ENCODE measurements around the gene RRAS. TPM values are rescaled to one million over a fixed set of nuclear protein-coding genes. Genes with fewer than 3 reads are reported as not detected.

Gene RRAS
- total RNA-seq (2021; ENCODE audit: unreplicated experiment) (55.9 TPM), Bru-seq, nascent RNA (percentile 55 among the genes with signal in this experiment), BruChase-seq, experiment 1, labeled RNA remaining after a 6-hour chase (percentile 63 among the genes with signal in this experiment), BruChase-seq, experiment 2, labeled RNA remaining after a 2-hour chase (percentile 53 among the genes with signal in this experiment)
- polyA plus RNA-seq (2012): 115 and 117 TPM in 2 replicates
- long read RNA-seq, transcript RRAS-201 (6 exons, 1,044 nt): major isoform, 76 of 96 reads
- long read RNA-seq, partial matches to known transcripts: 10 of 96 reads
- long read RNA-seq, other reads (novel, unspliced or antisense): 10 of 96 reads

DNA sequence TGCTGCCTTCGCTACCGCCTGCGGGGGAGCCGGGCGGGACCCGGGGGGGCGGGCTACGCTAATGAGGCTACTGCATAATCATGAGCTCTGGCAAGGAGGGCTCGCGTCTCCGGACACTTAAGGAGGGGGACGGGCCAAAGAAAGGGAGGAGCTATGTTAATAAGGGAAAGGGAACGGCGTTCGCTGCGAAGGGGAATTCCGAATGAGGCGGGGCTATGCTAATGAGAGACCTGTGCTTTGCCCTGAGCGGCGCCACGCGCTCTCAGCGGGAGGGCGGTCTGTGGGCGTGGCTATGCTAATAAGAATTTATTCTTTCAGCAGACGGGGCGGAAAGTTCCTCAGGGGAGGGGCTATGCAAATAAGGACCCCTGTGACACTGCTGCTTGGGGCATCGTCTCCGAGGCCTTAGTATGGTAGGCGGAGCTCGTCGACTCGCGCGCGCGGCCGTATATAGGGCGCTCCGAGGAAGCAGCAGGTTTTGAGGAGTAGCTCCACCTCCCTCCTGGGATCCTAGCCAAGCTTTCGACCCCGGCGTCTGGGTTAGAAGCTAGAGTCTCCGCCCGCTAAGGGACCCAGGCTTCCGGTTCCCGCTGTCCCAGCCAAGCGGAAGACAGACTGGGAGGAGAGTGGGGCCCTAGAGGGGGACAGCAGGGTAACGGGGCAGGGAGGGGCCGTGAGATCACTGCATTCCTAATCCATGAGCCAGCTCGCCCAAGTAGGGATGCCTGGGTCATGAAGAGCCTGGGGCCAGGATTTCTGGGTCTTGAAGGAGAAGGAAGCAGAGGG, at the start of gene RRAS:
TSS of gene RRAS (minus strand) at position 31 of the 786 bp plus-strand sequence. CDS start 45 bp downstream, outside the sequence.
- intact Hi-C loops (cut with micrococcal nuclease): loop anchor here (1.0 to 2.0 kb wide), 4 partner anchors 36 to 72 kb away; partner anchors contain the start of genes NOSIP and PRRG2
- ATAC-seq: peak; percentile 76
- Histone ChIP-seq H3K79me2 (ENCODE audit: insufficient read depth, low read length) (peaks cover 41% of the 10 kb centered on the region), H4K20me1 (ENCODE audit: insufficient read depth) (no peaks in the 10 kb centered on the region), H3K4me2 (ENCODE audit: low read length) (peak within 1 kb of the TSS; percentile 92), H3K9me3 (ENCODE audit: control insufficient read depth in 1 of 2, insufficient read depth in 1 of 2, low read depth in 1 of 2, low read length in 2 of 2) (no peaks in the 10 kb centered on the region), H3K27ac (ENCODE audit: low read depth, low read length) (peak within 1 kb of the TSS; percentile 98), H3K9me2 (ENCODE audit: insufficient read depth) (no peaks in the 10 kb centered on the region), H3K4me3 (replicated peaks in 1 of 2; ENCODE audit: low read depth in 1 of 2, low read length in 2 of 2) (peak within 1 kb of the TSS; percentile 75 to 92), H2AFZ (ENCODE audit: low read depth, low read length, poor library complexity, severe bottlenecking) (no peak within 1 kb of the TSS), H3K4me1 (ENCODE audit: control insufficient read depth in 1 of 2, insufficient read depth in 2 of 2, low read length in 2 of 2) (peaks cover 15 to 40% of the 10 kb centered on the region in 2 experiments), H3K27me3 (ENCODE audit: insufficient read depth, low read length) (no peaks in the 10 kb centered on the region), H3K9ac (ENCODE audit: low read length) (peak within 1 kb of the TSS; percentile 99), H3K36me3 (ENCODE audit: control insufficient read depth in 1 of 2, insufficient read depth in 2 of 2, low read length in 2 of 2) (peaks cover 0 to 5% of the 10 kb centered on the region in 2 experiments; a peak in 3 of 4 replicates)
- ChIA-PET CTCF (interaction anchor here (0.5 to 2.8 kb wide), 13 partner anchors 24 to 375 kb away, joined by 3 to 23 read pairs (median 4); partner anchors contain the start of gene PRMT1), RAD21 (ENCODE audit: low non-redundant PET in 1 of 2, low total read pairs in 2 of 2, uncharacterized antibody in 2 of 2, unreplicated experiment in 2 of 2) (interaction anchor here (1.1 to 1.8 kb wide), 2 partner anchors 36 to 47 kb away, joined by 6 read pairs; partner anchors contain the start of gene PRMT1 (in 1 of the 2)), POLR2A (interaction anchor here (0.7 to 4.7 kb wide), 30 partner anchors 8 to 995 kb away, joined by 3 to 92 read pairs (median 5); partner anchors contain the start of genes ALDH16A1, AP2A1, BCL2L12 and DKKL1)
- peak; percentile 99 for DNase-seq (ENCODE audit: low read depth, low spot score)
- no TSS peak for BruUV-seq (replicated peaks)
- TF ChIP-seq YY1 (IDR thresholded peaks at IDR 0.05; ENCODE audit: extremely low read depth, insufficient replicate concordance, low read depth, low read length) (peak; percentile 58), POLR2A (IDR thresholded peaks at IDR 0.05; ENCODE audit: borderline replicate concordance, extremely low read depth, insufficient read depth, insufficient read length) (peak; percentile 71), SP1 (IDR thresholded peaks at IDR 0.05; ENCODE audit: low read depth) (peak; percentile 94), SRF (IDR thresholded peaks at IDR 0.05; ENCODE audit: low read depth) (peak; percentile 87), FOSL1 (IDR thresholded peaks at IDR 0.05; ENCODE audit: low read depth) (peak; percentile 83), ELF1 (IDR thresholded peaks at IDR 0.05; ENCODE audit: borderline replicate concordance, low read depth) (no peak; the same call in 1 of the 2 replicates), JUND (IDR thresholded peaks at IDR 0.05) (peak; percentile 82), CBX3 (IDR thresholded peaks at IDR 0.05; ENCODE audit: low read depth) (no peak), CEBPB (IDR thresholded peaks at IDR 0.05; ENCODE audit: low read depth) (no peak), ZNF274 (IDR thresholded peaks at IDR 0.05; ENCODE audit: low read depth, low read length) (no peak), EZH2 (IDR thresholded peaks at IDR 0.05) (no peak), SIN3A (IDR thresholded peaks at IDR 0.05; ENCODE audit: low read depth) (peak; percentile 72), RAD21 (IDR thresholded peaks at IDR 0.05; ENCODE audit: low read depth) (no peak), POLR2AphosphoS5 (IDR thresholded peaks at IDR 0.05; ENCODE audit: low read depth, low read length) (peak; percentile 86), ZFX (IDR thresholded peaks at IDR 0.05) (no peak)
- TF ChIP-seq, protein P1, sequence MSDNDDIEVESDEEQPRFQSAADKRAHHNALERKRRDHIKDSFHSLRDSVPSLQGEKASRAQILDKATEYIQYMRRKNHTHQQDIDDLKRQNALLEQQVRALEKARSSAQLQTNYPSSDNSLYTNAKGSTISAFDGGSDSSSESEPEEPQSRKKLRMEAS (IDR thresholded peaks at IDR 0.05): peak; percentile 60; the same call in 1 of the 2 replicates
- TF ChIP-seq, protein P2, sequence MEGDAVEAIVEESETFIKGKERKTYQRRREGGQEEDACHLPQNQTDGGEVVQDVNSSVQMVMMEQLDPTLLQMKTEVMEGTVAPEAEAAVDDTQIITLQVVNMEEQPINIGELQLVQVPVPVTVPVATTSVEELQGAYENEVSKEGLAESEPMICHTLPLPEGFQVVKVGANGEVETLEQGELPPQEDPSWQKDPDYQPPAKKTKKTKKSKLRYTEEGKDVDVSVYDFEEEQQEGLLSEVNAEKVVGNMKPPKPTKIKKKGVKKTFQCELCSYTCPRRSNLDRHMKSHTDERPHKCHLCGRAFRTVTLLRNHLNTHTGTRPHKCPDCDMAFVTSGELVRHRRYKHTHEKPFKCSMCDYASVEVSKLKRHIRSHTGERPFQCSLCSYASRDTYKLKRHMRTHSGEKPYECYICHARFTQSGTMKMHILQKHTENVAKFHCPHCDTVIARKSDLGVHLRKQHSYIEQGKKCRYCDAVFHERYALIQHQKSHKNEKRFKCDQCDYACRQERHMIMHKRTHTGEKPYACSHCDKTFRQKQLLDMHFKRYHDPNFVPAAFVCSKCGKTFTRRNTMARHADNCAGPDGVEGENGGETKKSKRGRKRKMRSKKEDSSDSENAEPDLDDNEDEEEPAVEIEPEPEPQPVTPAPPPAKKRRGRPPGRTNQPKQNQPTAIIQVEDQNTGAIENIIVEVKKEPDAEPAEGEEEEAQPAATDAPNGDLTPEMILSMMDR (IDR thresholded peaks at IDR 0.05 in 2 of 3, conservative IDR thresholded peaks at IDR 0.05 in 1 of 3; ENCODE audit: borderline replicate concordance in 1 of 3, insufficient read depth in 1 of 3, low read depth in 2 of 3, low read length in 2 of 3): no peak
- TF ChIP-seq, protein P3, sequence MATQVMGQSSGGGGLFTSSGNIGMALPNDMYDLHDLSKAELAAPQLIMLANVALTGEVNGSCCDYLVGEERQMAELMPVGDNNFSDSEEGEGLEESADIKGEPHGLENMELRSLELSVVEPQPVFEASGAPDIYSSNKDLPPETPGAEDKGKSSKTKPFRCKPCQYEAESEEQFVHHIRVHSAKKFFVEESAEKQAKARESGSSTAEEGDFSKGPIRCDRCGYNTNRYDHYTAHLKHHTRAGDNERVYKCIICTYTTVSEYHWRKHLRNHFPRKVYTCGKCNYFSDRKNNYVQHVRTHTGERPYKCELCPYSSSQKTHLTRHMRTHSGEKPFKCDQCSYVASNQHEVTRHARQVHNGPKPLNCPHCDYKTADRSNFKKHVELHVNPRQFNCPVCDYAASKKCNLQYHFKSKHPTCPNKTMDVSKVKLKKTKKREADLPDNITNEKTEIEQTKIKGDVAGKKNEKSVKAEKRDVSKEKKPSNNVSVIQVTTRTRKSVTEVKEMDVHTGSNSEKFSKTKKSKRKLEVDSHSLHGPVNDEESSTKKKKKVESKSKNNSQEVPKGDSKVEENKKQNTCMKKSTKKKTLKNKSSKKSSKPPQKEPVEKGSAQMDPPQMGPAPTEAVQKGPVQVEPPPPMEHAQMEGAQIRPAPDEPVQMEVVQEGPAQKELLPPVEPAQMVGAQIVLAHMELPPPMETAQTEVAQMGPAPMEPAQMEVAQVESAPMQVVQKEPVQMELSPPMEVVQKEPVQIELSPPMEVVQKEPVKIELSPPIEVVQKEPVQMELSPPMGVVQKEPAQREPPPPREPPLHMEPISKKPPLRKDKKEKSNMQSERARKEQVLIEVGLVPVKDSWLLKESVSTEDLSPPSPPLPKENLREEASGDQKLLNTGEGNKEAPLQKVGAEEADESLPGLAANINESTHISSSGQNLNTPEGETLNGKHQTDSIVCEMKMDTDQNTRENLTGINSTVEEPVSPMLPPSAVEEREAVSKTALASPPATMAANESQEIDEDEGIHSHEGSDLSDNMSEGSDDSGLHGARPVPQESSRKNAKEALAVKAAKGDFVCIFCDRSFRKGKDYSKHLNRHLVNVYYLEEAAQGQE (IDR thresholded peaks at IDR 0.05; ENCODE audit: low read depth): no peak

Data from HCT116 (cell line).